ENCODE results near the gene NAB2. TPM values are rescaled to one million over a fixed set of nuclear protein-coding genes. Genes with fewer than 3 reads are reported as not detected.

Gene NAB2
- total and polyA plus RNA-seq, 8 donors, result 28.4 to 52.0 (median 42.8) TPM

GRCh38 chr12:57099047-57099714 lies 10.3 kb downstream of the NAB2 start:
- H3K36me3 ChIP-seq, result peaks cover 0 to 98% of the 10 kb centered on the region in 2 donors
- TF ChIP-seq CTCF (IDR thresholded peaks at IDR 0.05), result no peak
- H3K27ac ChIP-seq, result no peak overlapping the region
- no peaks in the 10 kb centered on the region for H3K27me3 ChIP-seq
- DNase-seq (no peak), ATAC-seq (no peak)
- H3K4me3 ChIP-seq, result no peak overlapping the region
- no peaks in the 10 kb centered on the region for H3K9me3 ChIP-seq
- intact Hi-C loops (cut with DNase I), result no loop called here
- H3K4me1 ChIP-seq, result peaks cover 4 to 32% of the 10 kb centered on the region in 2 donors

DNA sequence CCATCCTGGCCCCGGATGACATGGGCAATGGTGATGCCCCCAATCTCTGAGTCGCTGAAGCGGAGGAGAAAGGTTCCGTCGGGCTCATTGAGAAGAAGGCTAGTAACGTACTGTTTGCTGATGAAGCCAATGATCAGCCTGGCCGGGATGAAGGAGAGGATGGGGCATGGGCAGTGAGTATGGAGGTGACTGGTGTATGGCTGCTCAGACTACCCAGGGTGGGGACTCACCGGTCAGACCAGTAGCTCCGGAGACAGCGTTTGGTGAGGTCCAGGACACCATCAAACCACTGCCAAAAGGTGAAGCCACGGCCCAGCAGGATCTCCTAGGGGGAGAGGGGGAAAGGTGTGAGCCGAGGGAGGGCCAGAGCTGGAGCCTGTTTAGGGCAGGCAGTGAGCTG lies 10.9 kb downstream of the NAB2 start:
- intact Hi-C loops (cut with DNase I), result no loop called here
- Histone ChIP-seq H3K27me3 (no peaks in the 10 kb centered on the region), H3K4me1 (peaks cover 0 to 32% of the 10 kb centered on the region in 2 donors), H3K27ac (no peak overlapping the region), H3K9me3 (no peaks in the 10 kb centered on the region), H3K4me3 (no peak overlapping the region), H3K36me3 (peaks cover 0 to 99% of the 10 kb centered on the region in 2 donors)
- TF ChIP-seq CTCF (IDR thresholded peaks at IDR 0.05), result no peak
- ATAC-seq (no peak), DNase-seq (no peak)

DNA sequence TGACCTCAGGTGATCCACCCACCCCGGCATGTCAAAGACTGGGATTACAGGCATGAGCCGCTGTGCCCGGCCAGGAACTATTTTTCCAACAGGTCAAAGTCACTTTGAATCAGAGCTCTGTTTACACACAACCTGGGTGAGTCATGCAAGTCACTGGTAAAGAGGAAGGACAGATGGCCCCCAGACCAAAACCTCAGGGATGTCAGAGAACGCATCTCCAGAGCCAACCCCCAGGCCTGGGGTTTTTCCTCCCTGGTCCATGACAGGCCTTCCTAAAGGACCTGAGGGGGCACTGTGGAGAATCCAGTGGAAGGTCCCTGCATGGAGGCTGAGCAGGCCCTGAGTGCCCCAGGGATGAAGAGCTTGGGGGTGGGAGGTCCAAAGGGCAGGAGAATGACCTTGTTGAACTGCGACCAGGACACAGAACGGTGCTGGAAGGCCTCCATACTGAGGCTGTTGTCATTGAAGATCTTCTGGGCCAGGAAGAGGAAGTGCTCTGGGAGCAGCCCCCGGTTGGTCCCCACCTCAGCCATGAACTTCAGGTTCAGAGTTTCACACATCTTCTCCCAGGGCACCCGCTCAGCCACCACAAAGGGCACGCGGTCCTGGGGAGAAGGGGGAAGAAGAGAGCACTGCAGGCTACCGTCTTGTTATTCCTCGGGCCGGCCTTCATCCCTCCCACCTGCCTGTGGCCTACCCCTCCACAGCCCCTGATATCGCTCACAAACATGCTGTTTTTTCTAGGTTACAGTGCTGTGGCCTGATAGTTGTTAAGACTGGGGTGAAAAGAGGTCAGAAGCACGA lies 13.2 kb downstream of the NAB2 start:
- intact Hi-C loops (cut with DNase I), result no loop called here
- H3K4me3 ChIP-seq, result no peak overlapping the region
- H3K9me3 ChIP-seq, result no peaks in the 10 kb centered on the region
- no peaks in the 10 kb centered on the region for H3K27me3 ChIP-seq
- DNase-seq (no peak), ATAC-seq (no peak)
- peaks cover 0 to 99% of the 10 kb centered on the region in 2 donors for H3K36me3 ChIP-seq
- H3K27ac ChIP-seq, result peak overlapping the region in 1 of 2 donors; percentile 51
- no peak for TF ChIP-seq CTCF (IDR thresholded peaks at IDR 0.05)
- peaks cover 0 to 31% of the 10 kb centered on the region in 2 donors for H3K4me1 ChIP-seq

DNA sequence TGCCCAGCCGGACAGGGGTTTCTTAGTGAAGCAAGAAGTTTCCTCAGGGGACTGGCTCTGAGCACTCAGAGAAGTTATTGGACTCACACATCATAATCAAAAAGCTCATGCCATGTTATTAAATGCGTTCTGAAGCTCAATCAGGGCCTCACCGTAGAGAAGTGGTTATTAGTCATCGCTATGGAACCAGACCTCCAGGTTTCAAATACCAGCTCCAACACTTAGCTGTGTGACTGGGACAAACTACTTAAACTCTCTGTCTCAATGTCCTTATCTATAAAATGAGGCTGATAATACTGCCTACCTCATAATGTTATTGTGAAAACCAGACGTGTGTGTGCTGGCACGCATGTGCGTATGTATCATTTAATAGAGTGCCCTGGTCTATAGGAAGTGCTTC lies 14.9 kb downstream of the NAB2 start:
- Histone ChIP-seq H3K4me1 (peaks cover 2 to 48% of the 10 kb centered on the region in 2 donors), H3K27me3 (no peaks in the 10 kb centered on the region), H3K4me3 (no peak overlapping the region), H3K27ac (no peak overlapping the region), H3K9me3 (no peaks in the 10 kb centered on the region), H3K36me3 (peaks cover 0 to 96% of the 10 kb centered on the region in 2 donors)
- no peak for TF ChIP-seq CTCF (IDR thresholded peaks at IDR 0.05)
- no peak for ATAC-seq
- DNase-seq, result no peak
- intact Hi-C loops (cut with DNase I), result no loop called here

DNA sequence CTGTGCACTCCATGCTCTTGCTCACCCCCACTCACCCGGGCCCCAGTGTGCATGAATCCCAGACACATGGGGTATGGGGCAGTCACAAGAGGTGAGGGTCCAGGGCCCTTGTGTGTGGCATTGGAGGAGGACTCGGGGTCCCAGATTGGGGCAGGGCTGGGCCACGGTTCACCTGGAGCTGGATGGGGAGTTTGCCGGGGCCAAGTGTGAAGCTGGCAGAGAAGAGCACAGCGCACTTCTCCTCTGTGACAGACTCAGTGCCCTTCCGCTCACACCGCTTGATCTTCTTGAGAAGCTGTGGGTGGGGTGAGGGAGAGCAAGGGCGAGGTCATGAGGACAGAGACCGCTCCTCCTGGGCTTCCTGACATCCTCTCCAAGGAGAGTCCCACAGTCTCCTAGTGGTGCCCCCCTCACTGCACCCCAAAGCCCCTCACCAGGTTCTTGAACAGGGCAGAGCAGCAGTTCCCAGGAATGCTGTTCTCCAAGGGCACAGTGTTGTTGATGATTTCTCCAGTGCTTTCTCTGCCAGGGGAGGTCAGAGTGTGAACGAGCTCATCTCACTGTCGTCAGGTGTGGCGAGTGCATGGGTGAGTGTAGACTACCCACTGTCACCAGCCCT lies 15.5 kb downstream of the NAB2 start:
- intact Hi-C loops (cut with DNase I), result no loop called here
- H3K4me3 ChIP-seq, result no peak overlapping the region
- peaks cover 7 to 50% of the 10 kb centered on the region in 2 donors for H3K4me1 ChIP-seq
- H3K9me3 ChIP-seq, result no peaks in the 10 kb centered on the region
- no peak overlapping the region for H3K27ac ChIP-seq
- no peaks in the 10 kb centered on the region for H3K27me3 ChIP-seq
- H3K36me3 ChIP-seq, result peaks cover 0 to 91% of the 10 kb centered on the region in 2 donors
- no peak for TF ChIP-seq CTCF (IDR thresholded peaks at IDR 0.05)
- DNase-seq, result no peak
- ATAC-seq, result no peak

Data from left lung (tissue), 10 donors.